ENCODE measurements around the gene TRAF5.

TRAF5 gene

GRCh38 chr1:211382182-211382713, 55.6 kb downstream of the TRAF5 start:
- Histone ChIP-seq H3K9ac (ENCODE audit: low read depth, low read length, poor library complexity, severe bottlenecking) (no peak overlapping the region), H3K9me2 (replicated peaks; ENCODE audit: low read depth, low read length) (no peaks in the 10 kb centered on the region), H3K4me1 (ENCODE audit: insufficient read depth, low read length, poor library complexity, severe bottlenecking) (peaks cover 3% of the 10 kb centered on the region), H3F3A (ENCODE audit: low read depth) (no peaks in the 10 kb centered on the region), H3K79me2 (ENCODE audit: insufficient read depth, low read length) (no peaks in the 10 kb centered on the region), H3K36me3 (ENCODE audit: insufficient read depth, low read length) (no peaks in the 10 kb centered on the region; the same call in 1 of the 2 replicates), H3K4me3 (ENCODE audit: low read length, poor library complexity, severe bottlenecking) (no peak overlapping the region), H4K20me1 (ENCODE audit: insufficient read depth, low read length, poor library complexity, severe bottlenecking) (no peaks in the 10 kb centered on the region), H3K9me3 (ENCODE audit: insufficient read depth, low read depth, low read length) (no peaks in the 10 kb centered on the region), H2AFZ (ENCODE audit: low read length) (no peak overlapping the region), H3K4me2 (ENCODE audit: low read depth, low read length, poor library complexity, severe bottlenecking) (no peak overlapping the region), H3K27me3 (ENCODE audit: insufficient read depth, low read length, poor library complexity, severe bottlenecking) (no peaks in the 10 kb centered on the region)
- no peak for TF ChIP-seq CTCF (conservative IDR thresholded peaks at IDR 0.05; ENCODE audit: low read length)
- TF ChIP-seq EZH2phosphoT487 (IDR thresholded peaks at IDR 0.05; ENCODE audit: borderline replicate concordance): no peak

GRCh38 chr1:211382714-211383480, 56.3 kb downstream of the TRAF5 start:
- H3K79me2 ChIP-seq (ENCODE audit: insufficient read depth, low read length): no peaks in the 10 kb centered on the region
- no peaks in the 10 kb centered on the region for H3K27me3 ChIP-seq (ENCODE audit: insufficient read depth, low read length, poor library complexity, severe bottlenecking)
- no peak overlapping the region for H3K4me2 ChIP-seq (ENCODE audit: low read depth, low read length, poor library complexity, severe bottlenecking)
- H2AFZ ChIP-seq (ENCODE audit: low read length): no peak overlapping the region
- no peaks in the 10 kb centered on the region for H3K9me2 ChIP-seq (replicated peaks; ENCODE audit: low read depth, low read length)
- H3F3A ChIP-seq (ENCODE audit: low read depth): no peaks in the 10 kb centered on the region
- no peaks in the 10 kb centered on the region for H4K20me1 ChIP-seq (ENCODE audit: insufficient read depth, low read length, poor library complexity, severe bottlenecking)
- no peak overlapping the region for H3K9ac ChIP-seq (ENCODE audit: low read depth, low read length, poor library complexity, severe bottlenecking)
- TF ChIP-seq EZH2phosphoT487 (IDR thresholded peaks at IDR 0.05; ENCODE audit: borderline replicate concordance): no peak
- no peak for TF ChIP-seq CTCF (conservative IDR thresholded peaks at IDR 0.05; ENCODE audit: low read length)
- no peaks in the 10 kb centered on the region for H3K36me3 ChIP-seq (ENCODE audit: insufficient read depth, low read length)
- H3K4me3 ChIP-seq (ENCODE audit: low read length, poor library complexity, severe bottlenecking): no peak overlapping the region
- no peaks in the 10 kb centered on the region for H3K9me3 ChIP-seq (ENCODE audit: insufficient read depth, low read depth, low read length)
- no peaks in the 10 kb centered on the region for H3K4me1 ChIP-seq (ENCODE audit: insufficient read depth, low read length, poor library complexity, severe bottlenecking)

- H4K20me1 ChIP-seq (ENCODE audit: insufficient read depth, low read length, poor library complexity, severe bottlenecking): no peaks in the 10 kb centered on the region
- TF ChIP-seq EZH2phosphoT487 (IDR thresholded peaks at IDR 0.05; ENCODE audit: borderline replicate concordance) (no peak), CTCF (conservative IDR thresholded peaks at IDR 0.05; ENCODE audit: low read length) (no peak)
- H3K36me3 ChIP-seq (ENCODE audit: insufficient read depth, low read length): no peaks in the 10 kb centered on the region
- no peaks in the 10 kb centered on the region for H3F3A ChIP-seq (ENCODE audit: low read depth)
- H3K9me3 ChIP-seq (ENCODE audit: insufficient read depth, low read depth, low read length): no peaks in the 10 kb centered on the region
- H2AFZ ChIP-seq (ENCODE audit: low read length): no peak overlapping the region
- H3K4me2 ChIP-seq (ENCODE audit: low read depth, low read length, poor library complexity, severe bottlenecking): no peak overlapping the region
- H3K4me3 ChIP-seq (ENCODE audit: low read length, poor library complexity, severe bottlenecking): no peak overlapping the region
- no peaks in the 10 kb centered on the region for H3K4me1 ChIP-seq (ENCODE audit: insufficient read depth, low read length, poor library complexity, severe bottlenecking)
- H3K79me2 ChIP-seq (ENCODE audit: insufficient read depth, low read length): no peaks in the 10 kb centered on the region
- H3K9me2 ChIP-seq (replicated peaks; ENCODE audit: low read depth, low read length): no peaks in the 10 kb centered on the region
- no peak overlapping the region for H3K9ac ChIP-seq (ENCODE audit: low read depth, low read length, poor library complexity, severe bottlenecking)
- H3K27me3 ChIP-seq (ENCODE audit: insufficient read depth, low read length, poor library complexity, severe bottlenecking): no peaks in the 10 kb centered on the region
Observed at GRCh38 chr1:211384524-211384923, 57.9 kb downstream of the TRAF5 start.
